NOMO-1 (cell line): ENCODE measurements around the gene PPP1R9A.

Source experiments
- DNase-seq, 2 experiments: peaks; one replicate each; lab custom pipeline; 2025; ENCODE audit not compliant: unreplicated experiment in 2 of 2; lab: John Stamatoyannopoulos, UW

The PPP1R9A gene

DNA sequence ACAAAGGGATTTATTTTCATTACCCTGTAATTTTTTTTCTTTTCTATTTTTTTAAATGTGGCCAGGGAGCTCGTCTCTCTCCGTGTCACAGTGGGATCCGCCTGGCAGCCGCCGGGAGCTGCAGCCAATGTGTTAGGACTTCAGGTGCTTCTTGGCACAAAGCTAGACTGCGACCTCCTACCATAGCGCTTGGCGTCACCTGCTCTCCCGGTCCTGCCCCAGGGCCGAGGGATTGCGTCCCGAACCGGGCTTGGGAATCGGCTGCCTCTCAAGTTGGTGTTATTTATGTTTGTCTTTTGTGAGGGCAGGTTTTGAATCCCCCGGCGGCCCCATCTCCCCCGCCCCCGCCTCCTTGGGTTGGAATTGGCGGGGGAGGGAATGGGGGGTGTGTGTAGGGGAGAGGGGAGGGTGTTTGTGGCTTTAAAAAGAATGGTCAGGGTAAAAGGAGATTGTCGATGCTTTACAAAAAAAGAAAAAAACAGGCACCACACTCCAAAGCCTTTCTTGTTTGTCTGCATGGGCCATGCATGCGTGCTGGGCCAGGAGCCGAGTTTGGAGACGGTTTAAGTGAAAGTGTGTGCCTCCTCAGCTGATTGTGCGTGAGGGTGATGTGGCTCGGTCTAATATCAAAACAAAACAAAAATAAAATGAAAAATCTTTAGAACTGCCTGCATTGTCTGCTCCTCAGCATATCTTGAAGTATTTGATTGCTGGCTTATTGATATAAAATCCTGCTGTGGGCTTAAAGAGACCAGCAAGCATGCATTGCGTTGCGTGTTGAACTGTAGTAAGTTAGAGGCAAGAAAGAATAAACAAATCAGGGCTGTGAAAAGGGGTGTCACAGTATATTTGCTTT, 1.2 kb downstream of the PPP1R9A start:
- no peak for DNase-seq

DNA sequence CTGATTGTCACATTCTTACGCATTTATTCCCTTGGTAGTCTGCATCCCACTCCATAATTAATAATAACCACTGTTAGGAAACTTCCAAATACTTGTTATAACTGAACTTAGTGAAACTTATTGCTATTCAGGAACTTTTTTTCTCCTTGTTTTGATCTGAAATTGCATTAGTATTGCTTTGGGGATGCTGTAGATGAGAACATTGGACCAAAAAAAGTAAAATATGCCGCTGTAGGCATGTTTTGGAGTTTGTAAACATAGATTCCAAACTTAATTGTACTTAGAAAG, 1.7 kb downstream of the PPP1R9A start:
- no peak for DNase-seq

DNA sequence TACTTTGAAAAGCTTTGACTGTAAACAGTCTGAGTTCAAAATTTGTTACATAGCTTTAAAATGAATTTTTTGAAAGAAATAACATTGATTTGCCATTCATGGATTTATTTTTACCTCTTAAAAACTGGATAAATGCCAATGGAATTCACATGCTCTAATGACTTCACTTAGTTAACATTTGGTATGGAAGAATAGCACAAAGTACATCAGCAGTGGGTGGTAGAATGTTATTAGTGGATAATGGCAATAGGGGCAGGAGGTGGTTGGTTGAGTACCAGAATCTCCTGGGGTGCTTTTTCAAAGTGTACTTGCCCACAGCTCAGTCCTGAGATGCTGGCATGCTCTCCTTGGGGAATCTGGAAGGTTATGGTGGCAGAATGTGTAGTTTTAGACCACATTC, 4.7 kb downstream of the PPP1R9A start:
- DNase-seq: no peak

DNA sequence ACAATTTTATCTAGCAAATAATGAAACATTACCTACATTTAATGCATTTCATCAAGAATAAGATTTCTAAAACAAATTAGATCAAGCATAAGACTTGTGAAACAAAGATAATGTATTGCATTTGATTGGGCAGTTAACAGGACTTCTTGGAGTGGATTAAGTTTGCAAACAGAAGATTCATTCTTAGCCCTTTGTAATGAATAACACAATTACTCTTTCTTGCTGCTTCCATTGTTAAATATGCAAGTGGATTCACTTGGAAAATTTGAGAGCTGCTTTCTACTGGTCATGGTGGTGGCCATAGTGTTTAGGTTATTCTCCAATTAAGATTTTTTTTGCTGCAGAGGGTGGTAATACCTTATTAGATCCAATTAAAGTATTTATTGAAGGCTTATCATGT, 6.0 kb downstream of the PPP1R9A start:
- no peak for DNase-seq

DNA sequence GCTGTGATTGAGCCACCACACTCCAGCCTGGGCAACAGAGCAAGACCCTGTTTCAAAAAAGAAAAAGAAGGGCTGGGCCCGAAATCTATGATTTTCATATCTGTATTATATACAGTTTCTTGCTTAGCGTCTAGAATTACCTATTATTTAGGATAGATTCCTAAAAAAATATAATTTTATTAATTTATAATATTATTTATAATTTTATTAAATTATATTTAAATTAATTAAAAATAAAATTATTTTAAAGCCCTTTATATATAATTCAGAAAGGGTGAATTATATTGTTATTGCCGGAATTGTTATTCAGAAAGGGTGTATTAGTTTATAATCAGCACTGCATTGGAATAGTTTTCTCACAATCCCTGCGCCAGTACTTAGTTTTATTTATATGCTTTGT, 14.5 kb downstream of the PPP1R9A start:
- DNase-seq: no peak

DNA sequence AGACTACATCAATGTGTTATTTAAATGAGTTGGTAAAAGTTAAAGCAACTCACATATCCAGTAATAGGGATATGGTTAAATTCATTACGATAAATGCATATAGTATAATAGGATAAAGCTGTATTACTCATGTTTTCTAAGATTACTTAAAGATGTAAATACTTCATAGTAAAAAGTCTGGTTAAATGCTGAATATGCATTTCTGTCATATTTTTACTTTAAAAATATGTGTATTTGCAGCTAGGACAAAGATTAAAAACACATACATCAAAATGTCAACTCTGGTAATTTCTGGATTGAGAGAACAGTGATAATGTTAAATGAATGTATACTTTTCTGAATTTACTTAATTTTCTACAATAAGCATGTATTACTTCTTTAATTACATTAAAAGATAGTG, 15.1 kb downstream of the PPP1R9A start:
- DNase-seq: no peak

DNA sequence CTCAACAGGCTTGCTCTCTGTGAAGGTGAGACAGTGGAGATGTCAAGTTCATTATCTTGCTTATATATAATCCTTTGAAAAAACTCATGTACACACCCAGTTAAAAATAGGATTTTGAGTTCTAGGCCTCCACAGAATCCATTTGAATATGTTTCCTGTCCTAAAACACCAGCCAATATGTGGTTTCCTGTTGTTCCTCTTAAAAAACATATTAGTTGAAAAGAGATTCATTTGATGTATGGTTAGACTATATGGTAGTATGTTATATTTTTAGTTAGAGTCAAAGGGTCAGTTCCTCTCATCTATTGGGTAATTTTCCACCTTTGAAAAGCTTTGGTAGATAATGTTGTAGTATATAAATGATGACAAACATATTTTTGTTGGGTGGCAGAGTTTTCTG, 16.0 kb downstream of the PPP1R9A start:
- peak in 1 of 2 experiments; percentile 66 for DNase-seq

DNA sequence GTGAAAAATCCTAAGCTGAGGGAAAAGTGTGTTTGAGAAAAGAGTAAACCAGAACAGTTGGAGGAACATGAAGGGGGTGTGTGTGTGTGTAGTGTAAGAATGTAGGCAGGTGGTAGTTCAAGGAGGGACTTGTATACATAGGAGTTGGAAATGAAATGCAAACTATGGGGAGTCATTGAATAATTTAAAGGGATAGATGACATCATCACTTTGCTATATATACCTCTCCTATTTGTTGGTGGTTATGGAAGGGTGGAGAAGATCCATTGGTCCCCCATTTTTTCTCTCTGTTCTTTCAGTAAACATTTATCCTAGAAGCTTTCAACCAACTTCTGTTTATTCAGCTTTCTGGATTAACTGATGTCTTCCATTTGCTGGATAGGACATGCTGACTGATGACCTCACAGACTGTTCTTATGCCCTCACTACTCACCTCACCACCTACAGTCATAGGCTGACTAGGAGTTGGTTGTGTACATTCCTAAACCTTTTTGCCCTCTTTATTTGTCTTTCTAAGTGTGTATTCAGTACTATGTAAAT, 20.8 kb downstream of the PPP1R9A start:
- DNase-seq: no peak

DNA sequence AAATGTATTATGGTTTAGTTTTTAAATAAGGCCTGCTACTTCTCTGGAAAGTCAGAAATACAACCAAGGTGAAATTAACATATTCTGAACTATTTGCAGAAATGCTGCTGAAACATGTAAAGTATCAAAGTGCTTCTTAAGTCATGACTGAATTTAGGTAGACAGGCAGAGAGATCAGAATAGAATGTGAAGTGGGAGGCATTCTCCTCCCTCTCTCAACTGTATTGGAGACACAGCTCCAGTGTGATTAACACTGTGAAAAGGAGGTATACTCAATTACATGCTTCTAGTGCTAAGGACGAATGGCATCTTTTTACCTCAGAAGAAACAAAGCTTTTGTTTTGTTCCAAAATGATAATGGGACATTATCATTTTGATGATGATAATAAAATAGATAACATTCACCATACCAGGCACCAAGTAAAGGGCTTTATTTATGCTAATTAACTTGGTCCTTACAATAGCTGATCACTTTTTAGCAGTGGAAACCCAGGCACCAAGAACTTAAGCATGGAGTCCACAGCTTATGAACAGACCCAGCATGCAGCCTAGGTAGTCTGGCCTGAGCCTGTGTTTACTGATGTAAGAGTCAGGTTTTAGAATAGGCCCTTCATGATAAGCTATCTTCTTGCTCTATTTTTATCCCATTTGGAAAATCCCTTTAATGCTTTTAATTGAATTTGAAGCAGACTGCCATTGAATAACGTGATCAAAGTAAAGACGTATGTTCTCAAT, 26.0 kb downstream of the PPP1R9A start:
- DNase-seq: no peak

DNA sequence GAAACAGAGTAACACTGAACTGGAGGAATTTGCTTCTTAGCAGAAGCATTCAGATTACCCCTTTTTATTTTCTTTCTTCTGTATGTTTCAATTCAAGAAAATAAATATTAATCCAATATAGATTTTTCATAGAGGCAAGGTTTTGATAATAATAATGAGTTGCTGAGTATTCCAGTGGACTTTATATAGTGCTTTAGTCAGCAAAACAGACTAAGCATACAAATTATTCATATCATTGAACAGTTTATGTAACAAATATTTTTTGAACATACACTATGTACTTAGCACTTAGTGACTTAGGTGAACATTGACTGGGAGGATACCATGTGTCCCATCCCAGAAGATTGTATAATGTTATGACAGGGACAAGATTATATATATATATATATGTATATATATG, 32.0 kb downstream of the PPP1R9A start:
- DNase-seq: no peak

DNA sequence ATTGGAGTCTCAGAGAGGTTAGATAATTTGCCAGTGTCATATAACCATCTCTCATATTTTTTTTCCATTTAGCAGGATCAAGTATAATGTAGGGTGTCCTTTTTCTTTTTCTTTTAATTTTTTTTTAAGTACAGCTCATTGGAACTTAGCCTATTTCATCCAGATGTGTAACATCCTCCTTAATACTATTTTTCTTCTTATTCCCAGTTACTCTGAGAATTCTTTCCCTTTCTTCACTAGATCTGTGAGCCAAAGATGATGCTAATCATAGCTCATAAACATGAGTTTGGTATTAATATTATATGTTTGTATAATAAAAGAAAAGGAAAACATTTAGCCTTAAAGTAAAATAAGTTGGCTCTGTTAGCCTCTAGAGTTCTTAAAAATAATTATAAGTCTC, 32.8 kb downstream of the PPP1R9A start:
- DNase-seq: no peak

DNA sequence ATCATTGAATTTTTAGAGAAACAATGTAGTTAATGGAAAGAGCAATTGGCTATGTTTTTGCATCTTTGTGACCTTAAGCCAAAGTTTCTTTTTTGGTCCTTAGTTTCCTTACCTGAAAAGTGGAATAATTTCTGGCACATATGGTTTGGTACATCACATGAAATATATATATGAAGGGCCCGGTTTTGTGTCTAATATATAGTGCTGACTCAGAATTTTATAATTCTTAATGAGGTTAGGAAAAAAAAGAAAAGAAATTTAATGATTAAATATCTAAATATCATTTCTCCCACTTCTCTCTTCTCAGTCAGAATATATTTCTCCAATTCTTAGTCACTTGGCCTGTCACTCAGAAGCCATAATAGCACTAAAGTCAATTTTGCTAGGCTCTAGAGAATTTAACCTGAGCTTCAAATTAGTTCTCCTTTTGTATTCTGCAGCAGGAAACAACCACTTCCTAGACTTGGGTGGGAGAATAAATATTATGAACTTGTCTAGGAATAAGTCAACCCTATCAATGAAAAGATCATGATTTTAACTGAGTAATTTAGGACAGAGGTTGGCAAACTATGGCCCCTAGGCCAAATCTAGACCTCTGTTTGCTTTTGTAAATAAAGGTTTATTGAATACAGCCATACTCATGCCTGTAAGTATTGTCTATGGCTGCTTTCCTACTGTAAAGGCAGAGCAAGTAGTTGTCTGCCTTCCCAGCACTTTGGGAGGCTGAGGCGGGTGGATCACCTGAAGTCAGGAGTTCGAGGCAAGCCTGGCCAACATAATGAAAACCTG, 34.6 kb downstream of the PPP1R9A start:
- no peak for DNase-seq

DNA sequence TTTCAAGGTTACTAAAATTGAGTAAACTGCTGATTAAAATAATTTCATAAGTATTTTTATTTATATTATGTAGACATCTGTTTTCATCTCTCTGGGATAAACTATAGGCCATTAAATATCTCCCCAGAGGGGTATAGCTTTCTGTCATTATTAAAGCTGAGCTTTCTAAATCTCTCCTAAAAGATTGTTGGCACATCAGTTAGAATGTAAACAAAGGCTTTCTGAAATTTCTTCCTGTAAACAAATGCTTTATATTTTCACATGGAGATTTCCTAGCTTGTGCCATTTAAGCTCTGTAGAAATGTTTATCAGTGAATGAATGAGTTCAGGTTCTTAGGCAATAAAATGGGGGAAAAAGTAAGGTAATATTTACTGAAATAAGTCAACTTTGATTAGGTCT, 35.7 kb downstream of the PPP1R9A start:
- no peak for DNase-seq

DNA sequence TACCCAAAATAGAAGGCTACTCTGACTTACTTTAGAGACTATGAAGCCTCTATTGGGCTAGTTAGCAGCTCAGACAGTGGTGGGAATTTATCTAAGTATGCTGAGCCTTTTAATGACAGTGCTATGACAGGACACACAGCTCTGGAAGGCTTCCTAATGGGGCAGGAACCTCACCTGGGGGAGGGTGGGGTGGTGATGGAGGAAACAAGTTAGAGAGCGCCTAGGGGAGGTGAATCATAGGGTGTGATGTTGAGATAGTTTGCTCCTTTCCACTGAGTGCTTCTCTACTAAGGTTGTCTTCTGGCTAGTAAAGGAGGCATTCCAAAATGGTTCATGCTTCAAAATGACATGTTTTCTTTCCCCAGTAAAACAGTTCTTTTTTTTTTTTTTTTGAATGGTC, 42.1 kb downstream of the PPP1R9A start:
- no peak for DNase-seq

DNA sequence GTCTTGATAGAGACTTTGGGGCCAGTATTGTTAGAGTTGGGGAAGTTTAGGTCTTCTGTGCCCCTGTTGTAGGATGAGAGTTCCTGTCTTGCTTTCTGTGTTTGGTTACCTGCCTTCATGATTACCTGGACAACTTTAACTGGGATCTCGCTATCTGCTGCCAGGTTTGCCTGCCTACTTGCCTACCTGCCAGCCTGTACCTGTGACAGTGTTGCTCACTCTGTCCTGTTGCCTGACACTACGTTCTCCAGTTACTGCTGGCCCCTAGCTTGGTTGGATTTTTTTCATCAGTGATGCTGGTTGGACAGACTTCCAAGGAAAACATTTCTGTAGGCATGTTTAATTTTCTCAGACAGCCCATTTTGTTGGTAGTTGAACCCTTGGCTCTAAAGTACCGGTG, 48.4 kb downstream of the PPP1R9A start:
- DNase-seq: no peak

DNA sequence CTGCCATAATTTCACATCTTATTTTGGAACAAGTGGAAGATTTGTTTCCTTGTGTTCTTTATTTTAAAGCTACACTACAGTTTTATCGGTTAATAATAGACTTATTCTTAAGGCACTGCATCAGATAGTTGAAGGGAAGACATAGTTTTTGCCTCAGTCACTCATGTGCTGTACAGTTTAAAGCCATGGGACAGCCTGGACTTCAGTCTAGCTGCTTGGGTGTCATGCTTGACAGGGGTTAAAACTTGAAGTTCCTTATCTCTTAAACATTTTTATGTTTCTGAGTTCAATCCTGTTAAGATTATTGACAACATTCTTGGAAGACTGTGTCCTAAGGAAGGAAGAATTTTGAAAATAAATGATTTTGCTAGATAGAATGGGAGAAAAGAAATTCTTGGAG, 49.7 kb downstream of the PPP1R9A start:
- no peak for DNase-seq

DNA sequence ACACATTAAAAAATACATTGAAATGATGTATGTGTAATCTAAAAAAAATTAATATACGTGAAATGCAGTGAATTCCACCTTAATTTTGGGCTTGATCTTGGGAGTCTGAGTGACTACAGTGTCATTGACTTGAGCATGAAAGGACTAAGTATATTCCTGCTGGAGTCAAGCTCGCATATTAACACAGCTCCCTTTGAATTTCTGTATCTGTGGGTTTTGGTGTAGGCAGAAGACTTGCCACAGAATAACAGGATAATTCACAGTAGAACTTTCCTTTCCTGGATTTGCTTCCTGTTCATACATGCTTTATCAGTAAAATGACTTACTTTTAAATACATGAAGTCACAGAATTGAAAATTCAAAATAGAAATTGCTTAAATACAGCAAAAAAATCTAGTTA, 55.3 kb downstream of the PPP1R9A start:
- no peak for DNase-seq

DNA sequence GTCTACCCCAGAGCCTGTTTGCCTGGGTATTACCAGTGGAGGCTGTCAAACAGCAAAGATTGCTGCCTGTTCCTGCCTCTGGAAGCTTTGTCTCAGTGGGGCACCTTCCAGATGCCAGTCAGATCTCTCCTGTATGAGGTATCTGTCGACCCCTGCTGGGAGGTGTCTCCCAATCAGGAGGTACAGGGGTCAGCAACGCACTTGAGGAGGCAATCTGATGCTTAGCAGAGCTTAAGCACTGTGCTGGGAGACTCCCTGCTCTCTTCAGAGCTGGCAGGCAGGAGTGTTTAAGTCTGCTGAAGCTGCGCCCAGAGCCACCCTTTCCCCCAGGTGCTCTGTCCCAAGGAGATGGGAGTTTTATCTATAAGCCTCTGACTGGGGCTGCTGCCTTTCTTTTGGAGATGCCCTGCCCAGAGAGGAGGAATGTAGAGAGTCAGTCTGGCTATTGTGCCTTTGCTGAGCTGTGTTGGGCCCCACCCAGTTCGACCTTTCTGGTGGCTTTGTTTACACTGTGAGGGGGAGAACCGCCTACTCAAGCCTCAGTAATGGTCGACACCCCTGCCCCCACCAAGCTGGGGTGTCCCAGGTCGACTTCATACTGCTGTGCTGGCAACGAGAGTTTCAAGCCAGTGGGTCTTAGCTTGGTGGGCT, 62.2 kb downstream of the PPP1R9A start:
- DNase-seq: no peak

DNA sequence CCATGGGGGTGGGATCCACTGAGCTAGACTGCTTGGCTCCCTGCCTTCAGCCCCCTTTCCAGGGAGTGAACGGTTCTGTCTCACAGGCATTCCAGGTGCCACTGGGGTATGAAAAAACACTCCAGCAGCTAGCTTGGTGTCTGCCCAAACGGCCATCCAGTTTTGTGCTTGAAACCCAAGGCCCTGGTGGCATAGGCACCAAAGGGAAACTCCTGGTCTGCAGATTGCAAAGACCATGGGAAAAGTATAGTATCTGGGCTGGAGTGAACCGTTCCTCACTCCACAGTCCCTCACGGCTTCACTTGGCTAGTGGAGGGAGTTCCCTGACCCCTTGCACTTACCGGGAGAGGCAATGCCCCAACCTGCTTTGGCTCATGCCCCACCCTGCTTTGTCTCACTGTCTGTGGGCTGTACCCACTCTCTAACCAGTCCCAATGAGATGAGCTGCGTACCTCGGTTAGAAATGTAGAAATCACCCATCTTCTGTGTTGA, 62.7 kb downstream of the PPP1R9A start:
- no peak for DNase-seq

DNA sequence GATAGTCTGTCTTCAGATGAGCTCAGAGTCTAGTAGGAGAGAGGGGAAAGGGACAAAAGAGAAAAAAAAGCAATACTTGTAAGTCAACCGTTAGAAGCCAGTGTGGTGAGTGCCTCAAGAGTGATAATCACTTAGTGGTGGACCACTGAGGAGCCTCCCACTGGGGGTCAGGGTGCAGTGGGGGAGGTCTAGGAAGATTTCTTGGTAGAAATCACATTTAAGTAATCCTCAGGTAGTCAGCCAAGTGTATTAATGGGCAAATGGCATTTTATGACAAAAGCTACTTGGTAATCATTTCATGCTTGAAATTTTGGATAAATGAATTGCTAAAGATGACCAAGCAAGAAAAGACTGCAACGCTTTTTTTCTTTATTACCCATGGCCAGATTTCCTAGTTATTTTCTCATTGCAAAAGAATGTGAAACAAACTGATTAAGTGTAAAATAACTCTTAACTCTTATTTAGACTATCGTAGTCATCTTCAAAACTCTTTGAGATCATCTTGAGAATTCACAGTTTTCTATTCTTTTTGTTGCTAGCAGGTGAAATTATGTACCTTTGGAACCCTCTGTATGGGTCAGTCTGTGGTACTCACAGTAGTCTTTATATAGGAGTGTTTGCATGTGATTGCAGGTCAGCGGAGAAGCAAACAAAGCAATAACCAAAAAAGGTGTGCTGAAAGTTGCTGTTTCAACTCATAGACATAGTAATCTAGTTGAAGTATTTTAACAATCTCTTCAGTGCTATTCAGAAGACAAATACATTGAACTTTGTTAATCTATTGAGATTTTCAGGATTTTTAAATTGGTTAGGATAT, 63.9 kb downstream of the PPP1R9A start:
- no peak for DNase-seq
